Urothelium cell line (cell line): ENCODE data around the gene EFCAB8.

Source experiments
- DNase-seq: peaks from one replicate; pipeline ENCODE4 v3.0.0; 2011; ENCODE audit warnings: low spot score, mixed read lengths
- FAIRE-seq: peaks from 2 replicates; lab custom pipeline; 2011; peaks lifted over from hg19 to GRCh38; lab: Jason Lieb, UNC

Gene EFCAB8

DNA sequence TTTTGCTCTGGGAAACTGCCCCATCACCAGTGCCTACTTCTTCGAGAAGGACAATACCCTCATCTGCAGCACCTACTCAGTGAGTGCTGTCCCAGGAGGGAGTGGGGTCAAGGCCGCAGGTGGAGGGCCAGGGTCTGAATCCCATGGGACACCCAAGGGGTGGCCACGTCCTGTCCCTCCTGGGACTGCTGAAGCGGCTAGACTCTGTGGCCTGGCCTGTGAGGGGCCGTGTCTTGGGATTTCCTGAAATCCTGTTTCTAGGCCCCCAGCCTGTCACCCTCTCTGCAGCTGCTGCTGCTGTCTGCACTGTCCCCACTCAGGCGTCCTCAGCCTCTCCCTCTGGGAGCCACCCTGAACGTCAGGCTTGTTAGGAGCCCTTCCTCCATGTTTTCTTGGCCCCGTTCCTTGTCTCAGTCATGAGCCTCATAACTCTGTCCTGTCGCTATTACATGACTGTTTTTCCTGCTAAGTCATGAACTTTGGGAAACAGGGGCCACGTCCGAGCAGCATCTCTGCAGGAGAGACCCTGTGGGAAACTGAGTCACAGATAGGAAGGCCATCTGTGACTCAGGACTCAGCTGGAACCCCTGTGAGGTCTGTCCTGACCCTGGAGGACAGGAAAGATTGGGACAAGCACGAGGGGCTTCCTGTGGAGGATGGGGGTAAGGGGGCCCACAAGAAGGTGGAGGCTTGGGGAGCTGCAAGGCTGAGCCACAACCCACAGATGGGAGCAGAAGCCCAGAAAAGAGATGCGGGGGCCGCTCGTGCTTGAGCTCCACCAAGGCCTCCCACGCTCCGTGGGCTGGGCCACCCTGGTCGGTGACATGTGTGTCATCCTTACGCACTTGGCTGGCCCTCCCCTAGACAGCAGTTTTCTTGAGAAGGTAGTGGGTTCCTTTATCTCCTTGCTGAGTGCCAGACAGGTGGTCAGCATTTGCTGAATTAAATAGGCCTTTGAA is 49.9 kb downstream of the EFCAB8 start:
- no peak for FAIRE-seq
- DNase-seq: no peak

DNA sequence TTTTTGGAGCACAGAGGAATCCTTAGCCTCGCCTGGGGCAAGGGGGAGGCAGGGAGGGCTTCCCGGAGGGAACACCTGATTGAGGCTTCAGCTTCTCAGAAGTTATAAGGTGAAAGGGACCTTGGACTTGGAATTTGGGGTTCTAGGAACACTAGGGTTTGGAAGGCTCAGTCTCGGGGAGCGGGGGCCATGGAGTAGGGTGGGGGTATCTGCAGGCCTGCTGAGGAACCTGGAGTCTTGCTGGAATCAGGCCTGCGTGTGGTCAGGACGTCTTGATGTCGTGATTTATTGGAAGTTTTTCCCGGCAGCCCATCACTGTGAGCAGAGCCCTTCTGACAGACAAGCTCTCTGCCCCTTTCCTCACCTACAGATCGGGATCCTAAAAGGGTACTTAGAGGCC is 50.7 kb downstream of the EFCAB8 start:
- FAIRE-seq: no peak
- DNase-seq: no peak

DNA sequence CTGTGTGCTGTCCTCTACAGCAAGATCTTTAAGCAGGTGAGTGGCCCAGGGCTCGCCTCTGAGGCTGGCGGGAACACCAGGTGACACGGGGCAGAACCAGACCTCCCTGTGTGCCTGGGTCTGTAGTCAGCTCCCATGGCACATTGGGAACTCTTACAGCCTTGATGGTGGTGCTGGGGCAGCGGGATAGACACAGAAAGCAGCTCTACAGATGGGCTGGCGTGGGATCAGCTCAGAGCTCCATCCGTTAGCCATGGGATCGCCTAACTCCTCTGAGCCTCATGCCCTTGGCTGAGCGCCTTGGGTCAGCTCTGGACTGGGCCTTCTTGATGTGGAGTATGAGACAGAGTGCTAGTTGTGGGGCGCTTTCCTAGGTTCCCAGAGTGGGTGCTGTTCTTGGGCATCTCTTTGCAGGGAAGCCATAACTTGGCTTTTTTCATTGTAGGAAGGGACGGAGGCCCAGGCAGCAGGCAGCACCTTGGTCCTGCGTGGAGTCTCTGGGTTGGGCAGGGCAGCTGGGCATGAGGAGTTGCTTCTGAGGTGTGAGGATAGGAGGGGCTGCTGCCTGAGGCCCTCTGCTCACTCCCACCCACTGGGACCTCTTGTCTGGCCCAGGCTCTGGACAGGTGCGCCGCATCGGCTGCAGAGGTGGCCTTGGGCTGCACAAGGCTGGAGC is 51.3 kb downstream of the EFCAB8 start:
- no peak for FAIRE-seq
- no peak for DNase-seq

DNA sequence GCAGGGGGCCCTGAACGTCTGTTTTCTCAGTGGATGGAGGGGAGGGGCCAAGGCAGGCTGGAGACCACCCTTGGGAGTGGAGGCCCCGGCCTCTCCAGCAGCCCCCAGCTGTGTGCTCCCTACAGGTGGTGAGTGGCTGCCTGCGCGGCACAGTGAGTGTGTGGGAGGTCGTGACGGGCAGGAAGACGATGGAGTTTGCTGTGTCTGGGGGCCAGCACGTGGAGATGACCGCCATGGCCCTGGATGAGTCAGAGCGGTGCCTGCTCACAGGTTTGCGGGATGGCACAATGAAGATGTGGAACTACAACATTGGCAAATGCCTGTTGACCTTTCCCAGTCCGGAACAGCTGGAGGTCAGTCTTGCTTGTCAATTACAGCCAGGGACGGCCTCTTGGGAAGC is 52.6 kb downstream of the EFCAB8 start:
- FAIRE-seq (no peak), DNase-seq (no peak)

DNA sequence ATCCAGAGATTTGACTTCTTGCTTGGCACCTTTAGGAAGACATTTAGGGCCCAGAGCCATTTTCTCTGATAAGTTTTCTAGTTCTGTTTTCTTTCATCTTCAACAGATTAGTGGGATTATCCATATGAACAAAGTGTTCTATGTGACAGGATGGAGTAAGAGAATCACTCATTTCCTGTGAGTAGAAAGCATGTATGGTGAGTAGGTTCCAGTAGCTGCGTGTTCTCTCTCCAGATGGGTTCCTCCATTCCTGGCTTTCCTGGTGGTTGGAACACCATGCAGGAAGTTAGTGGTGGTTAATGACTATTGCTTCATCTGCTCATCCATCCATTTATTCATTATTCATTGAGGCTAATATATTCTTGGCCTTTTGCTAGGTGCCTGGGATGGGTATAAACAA is 54.0 kb downstream of the EFCAB8 start:
- DNase-seq (no peak), FAIRE-seq (no peak)

DNA sequence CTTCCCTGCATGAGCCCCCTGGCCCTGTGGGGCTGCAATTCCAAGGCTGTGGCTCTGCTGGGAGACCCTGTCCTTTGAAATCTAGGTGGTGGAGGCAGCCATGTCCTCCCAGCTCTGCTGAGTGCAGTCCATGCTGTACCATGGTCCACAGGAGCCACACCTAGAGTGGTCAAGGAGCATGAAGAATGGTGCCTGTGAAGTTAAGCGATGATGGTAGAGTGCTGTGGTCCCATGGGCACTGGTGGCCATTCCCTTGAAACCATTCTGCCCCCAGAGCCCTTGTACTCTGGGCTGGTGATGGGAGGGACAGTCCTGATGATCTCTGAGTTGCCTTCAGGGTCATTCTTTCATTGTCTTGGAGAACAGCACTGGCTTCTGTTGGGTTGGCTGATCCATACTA is 55.3 kb downstream of the EFCAB8 start:
- DNase-seq: no peak
- FAIRE-seq: no peak

DNA sequence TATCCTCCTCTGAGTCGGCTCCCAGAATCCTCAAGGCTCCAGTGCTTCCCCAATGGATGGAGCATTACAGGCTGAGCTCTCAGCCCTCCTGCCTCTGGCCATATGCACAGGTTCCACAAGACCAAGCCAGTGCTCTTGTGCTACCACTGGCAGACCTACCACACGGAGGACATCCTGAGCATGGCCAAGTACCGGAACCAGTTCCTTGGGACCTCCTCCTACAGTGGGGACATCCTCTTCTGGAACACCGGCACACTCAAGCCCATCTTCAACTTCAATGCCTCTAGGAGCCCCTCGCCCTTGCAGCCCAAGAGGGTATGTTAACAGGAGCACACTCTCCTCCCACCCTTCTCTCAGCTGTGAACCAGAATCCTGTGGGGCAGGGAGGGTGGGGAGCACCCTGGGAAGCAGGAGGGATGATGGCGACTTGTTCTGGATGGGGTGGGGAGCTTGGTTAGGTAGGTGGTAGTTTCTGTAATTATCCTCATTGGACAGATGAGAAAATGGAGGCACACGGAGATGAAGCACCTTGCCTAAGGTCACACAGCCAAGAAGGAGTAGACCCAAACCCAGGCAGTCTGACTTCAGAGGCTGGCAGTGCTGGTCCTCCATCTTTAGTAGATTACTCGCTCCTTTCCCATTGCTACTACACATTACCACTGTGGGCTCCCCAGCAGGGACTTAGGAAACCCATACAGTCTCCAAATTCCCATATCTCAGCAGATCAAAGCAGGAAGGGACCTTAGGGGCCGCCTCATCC is 58.6 kb downstream of the EFCAB8 start:
- DNase-seq (peak; percentile 2), FAIRE-seq (no peak)

DNA sequence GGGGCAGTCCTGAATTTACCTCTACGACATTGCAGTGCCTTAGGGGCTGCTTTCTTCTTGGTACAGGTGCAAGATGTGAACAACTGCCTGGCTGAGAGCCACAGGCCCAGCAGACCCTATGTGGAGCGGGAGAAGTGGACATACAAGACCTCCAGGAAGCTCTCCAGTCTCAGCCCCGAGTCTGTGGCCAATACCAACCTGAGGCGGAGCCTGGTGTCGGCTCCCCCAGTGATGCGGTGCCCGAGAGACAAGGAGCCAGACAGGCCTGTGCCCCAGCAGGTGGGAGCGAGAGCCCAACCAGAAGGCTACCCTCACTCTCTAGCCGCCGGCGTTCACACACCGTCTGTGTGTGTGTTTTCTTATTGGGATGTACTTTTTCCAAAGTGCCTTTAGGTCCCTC is 59.6 kb downstream of the EFCAB8 start:
- FAIRE-seq (no peak), DNase-seq (no peak)

DNA sequence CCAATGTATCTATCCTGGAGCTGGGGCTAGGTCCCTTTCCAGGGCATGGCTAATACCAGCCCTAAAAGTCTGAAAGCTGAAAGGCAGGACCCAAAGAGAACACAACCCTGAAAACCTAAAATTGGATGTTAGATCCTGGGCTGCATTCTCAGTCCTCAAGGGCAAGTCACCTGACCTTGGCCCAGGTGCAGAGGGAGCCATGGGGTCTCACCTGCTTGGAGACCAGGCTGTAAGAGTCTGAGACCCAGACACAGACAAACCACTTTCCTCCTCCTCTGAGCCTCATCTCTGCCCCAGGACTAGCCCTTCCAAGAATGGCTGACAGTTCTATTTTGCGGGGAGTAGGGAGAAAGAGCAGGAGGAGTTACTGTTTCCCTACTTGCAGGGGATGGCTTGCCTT is 60.0 kb downstream of the EFCAB8 start:
- DNase-seq: no peak
- no peak for FAIRE-seq

DNA sequence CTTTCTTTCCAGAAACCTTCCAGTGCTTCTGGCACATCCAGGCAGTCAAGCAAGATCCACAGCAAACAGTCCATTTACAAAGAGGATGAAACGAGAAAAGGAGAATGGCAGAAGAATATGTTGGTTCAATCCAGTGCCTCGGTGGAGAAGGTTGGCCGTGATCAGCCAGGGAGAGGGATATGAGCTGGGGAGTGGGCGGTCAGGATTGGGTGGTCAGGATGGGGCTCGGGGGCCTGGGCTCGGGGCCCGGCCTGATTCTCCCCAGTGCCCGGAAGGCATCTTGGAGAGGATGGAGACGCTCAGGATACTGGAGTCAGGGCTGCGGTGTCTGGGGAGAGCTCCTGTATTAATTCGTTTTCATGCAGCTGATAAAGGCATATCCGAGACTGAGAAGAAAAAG is 61.3 kb downstream of the EFCAB8 start:
- FAIRE-seq: no peak
- DNase-seq: no peak

DNA sequence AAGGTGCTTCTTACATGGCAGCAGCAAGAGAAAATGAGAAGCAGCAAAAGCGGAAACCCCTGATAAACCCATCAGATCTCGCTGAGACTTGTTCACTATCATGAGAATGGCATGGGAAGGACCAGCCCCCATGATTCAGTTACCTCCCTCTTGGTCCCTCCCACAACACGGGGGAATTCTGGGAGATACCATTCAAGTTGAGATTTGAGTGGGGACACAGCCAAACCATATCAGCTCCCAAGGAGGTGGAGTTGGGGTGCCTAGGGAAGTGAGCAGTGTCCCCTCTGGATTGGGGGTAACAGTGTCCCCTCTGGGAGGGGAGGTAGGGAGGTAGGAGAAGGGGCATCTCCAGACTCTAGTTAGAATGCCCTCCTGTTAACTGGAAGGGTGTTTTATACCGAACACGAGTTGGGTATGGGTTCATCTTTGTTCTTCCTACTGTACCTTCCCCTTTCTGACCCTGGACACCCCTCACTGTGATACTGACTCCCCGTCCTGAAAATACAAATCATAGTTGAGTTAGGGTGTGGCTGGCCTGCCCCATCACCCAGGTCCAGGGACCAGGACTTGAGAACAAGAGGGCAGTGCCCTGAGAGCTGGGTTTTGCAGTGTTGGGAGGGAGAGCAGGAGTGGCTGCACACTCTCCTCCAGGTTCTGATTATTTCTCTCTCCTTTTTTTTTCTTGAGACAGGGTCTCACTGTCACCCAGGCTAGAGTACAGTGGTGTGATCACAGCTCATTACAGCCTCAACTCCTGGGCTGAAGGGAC is 62.0 kb downstream of the EFCAB8 start:
- FAIRE-seq: no peak

DNA sequence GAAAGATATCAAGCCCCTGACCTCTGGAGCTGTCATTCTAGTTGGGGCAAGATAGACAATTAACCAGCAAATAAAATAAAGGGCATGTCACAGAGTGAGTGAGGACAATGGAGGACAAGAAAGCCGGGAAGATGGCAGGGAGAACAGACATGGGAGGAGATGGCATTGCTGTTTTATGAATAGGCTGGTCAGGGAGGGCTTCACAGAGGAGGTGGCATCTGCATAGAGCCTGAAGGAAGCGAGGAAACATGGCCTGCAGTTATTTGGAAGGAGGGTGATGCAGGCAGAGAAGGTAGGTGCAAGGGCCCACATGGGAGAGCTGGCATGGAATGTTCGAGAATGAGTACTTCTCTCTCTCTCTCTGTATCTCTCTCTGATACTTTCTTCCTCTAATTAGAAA is 63.7 kb downstream of the EFCAB8 start:
- no peak for DNase-seq
- no peak for FAIRE-seq

More for the DNA sequence above, 62.0 kb downstream of the EFCAB8 start:
- DNase-seq: no peak

DNA sequence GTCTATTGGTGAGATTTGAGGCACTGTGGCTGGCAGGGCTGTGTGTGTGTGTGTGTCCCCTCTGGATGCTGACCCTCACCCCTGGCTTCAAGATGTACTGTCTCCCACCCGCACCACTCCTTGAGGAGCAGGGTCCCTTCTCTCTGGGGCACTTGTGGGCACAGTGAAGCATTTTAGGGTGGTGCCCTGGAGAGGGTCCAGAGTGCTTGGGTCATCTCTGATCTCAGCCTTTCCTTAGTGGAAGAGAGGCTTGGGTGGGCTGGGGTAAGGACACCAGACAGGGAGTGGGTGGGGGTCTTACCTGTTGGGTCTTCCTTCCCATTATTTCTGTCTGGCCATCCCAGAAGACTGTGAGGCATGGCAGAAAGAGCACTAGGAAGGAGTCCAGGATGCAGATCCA is 66.1 kb downstream of the EFCAB8 start:
- FAIRE-seq (no peak), DNase-seq (no peak)

DNA sequence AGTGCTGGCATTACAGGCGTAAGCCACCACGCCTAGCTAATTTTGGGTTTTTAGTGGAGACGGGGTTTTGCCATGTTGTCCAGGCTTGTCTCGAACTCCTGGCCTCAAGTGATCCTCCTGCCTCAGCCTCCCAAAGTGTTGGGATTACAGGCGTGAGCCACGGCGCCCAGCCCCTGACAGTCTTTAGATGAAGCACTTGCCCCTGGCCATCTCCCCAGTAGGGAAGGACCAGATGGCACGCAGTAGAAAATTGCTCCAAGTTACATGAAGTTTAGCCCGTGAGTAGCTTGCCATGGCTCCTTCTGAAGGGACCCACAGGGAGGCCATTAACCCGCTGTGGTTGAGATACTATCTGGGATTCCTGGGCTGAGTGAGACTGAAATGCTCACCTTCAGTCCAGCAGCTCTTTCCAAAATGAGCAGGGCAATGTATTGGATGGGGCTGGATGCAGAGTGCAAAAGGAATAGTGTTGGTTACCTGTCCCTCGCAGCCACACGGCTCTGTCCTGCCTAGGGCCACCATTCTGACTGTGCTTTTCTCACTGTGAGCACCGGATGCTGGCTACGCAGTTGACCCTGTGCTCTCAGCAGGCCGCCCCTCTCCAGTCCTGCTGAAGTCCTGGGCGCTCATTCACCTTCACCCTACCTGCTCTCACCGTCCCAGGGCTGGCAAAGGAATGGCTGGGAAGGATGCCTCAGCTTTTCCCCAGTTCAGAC is 66.9 kb downstream of the EFCAB8 start:
- FAIRE-seq: peak; percentile 13
- no peak for DNase-seq

DNA sequence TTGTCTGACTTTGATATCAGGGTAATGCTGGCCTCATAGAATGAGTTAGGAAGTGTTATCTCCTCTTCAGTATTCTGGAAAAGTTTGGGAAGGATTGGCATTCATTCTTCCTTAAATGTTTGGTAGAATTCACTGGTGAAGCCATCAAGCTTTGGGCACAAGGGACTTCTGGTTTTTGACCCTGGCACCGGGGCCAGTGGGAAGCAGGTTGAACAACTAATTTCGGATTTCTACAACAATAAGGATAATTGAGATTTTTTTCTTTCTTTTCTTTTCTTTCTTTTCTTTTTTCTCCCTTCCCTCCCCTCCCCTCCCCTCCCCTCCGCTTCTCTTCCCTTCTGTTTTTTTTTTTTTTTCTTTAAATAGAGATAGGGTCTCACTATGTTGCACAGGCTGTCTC is 70.4 kb downstream of the EFCAB8 start:
- no peak for DNase-seq
- no peak for FAIRE-seq

DNA sequence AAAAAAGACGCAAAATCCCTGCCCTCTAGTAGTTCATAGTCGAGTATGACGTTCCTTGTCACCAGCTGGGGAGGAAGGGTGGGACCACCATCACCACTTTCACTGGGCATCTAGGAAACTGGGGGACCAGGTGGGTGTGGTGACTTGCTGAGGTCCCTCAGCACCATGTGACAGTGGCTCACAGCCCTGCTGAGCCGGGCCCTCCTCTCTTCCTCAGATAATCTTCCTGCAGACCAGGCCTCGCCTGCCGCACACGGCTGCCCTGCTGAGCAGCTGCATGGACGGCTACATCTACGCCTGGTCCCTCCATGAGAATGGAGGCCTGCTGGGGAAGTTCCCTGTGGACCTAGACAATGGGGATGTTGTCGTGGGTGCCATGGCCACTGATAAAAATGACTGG is 71.5 kb downstream of the EFCAB8 start:
- DNase-seq (no peak), FAIRE-seq (no peak)

DNA sequence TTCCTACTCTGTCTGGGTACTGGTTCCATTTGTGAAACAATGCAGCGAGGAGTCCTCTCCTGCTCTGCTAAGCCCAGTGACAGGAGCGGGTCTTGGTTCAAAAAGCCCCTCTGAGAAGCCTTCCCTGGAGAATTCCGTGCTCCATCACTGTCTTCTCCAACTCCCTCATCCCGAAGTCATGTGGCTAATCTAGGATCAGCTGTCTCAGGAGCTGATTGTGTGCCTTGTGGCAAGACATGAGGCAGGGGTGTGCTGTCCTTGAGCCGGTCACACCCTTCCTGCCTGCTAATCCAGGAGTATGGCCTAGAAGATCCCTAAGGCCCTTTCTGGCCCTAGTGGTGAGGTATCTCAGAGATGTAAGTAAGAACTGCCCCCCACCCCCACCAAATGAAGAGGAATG is 72.0 kb downstream of the EFCAB8 start:
- FAIRE-seq (no peak), DNase-seq (no peak)

DNA sequence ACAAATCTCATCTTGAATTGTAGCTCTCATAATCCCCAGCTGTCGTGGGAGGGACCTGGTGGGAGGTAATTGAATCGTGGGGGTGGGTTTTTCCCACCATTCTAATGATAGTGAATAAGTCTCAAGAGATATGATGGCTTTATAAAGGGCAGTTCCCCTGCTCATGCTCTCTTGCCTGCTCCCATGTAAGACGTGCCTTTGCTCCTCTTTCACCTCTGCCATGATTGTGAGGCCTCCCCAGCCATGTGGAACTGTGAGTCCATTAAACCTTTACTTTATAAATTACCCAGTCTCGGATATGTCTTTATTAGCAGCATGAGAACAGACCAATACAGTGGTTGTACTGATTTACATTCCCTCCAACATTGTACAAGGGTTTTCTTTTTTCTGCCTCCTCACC is 75.9 kb downstream of the EFCAB8 start:
- DNase-seq: no peak
- no peak for FAIRE-seq

DNA sequence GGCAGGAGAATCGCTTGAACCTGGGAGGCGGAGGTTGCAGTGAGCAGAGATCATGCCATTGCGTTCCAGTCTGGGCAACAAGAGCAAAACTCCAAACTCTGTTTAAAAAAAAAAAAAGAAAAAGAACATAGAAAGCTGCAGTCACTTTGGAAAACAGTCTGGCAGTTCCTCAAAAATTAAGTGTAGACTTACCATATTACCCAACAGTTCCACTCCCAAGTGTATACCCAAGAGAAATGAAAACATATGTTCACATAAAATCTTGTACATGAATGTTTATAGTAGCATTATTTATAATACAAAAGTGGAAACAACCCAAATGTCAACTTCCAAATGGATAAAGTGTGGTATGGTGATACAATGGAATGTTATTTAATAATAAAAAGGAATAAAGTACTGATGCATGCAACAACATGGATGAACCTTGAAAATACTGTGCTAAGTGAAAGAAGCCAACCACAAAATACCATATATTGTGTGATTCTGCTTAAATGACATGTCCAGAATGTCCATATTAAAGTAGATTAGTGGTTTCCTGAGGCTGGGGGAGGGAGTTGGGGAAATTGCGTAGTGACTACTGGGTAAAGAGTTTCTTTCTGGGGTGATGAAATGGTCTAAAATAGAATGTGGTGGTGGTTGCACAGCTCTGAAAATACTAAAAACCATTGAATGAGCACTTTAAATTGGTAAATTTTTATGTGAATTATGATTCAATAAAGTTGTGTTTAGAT is 82.6 kb downstream of the EFCAB8 start:
- FAIRE-seq (no peak), DNase-seq (no peak)
